Hepatocyte (in vitro differentiated cells): Measurements from ENCODE around the gene FGR. TPM values are rescaled to one million over a fixed set of nuclear protein-coding genes. Genes with fewer than 3 reads are reported as not detected.
A peak's percentile ranks its signal among the peaks of the same experiment; 100 is the strongest.
"Not testable (repeated sequence)": the region's sequence is repeated elsewhere in the genome, so short reads cannot be mapped to it uniquely, and the experiment has no call there.

Experiments used
- DNase-seq: peaks from one replicate; pipeline ENCODE4 v3.0.0-alpha.2; 2016; ENCODE audit warnings: low spot score
- H2AFZ ChIP-seq: fragments of 200-600 bp; sonication (generic); 2 replicates; pipeline ENCODE4 v1.6.0; 2016; ENCODE audit warnings: antibody characterized with exemption, mild to moderate bottlenecking
- H3K27ac ChIP-seq: fragments of 200-600 bp; sonication (generic); 2 replicates; pipeline ENCODE4 v1.5.1; 2016; ENCODE audit warnings: mild to moderate bottlenecking
- H3K27me3 ChIP-seq: fragments of 200-600 bp; sonication (generic); 2 replicates; pipeline ENCODE4 v1.6.1; 2016
- H3K36me3 ChIP-seq: fragments of 200-600 bp; sonication (generic); replicated peaks from 2 replicates; pipeline ENCODE4 v1.5.1; 2016; ENCODE audit warnings: low read depth; ENCODE audit not compliant: insufficient read depth
- H3K4me1 ChIP-seq: fragments of 200-600 bp; sonication (generic); 2 replicates; pipeline ENCODE4 v1.5.1; 2016; ENCODE audit warnings: mild to moderate bottlenecking, moderate library complexity; ENCODE audit not compliant: insufficient read depth
- H3K4me2 ChIP-seq: fragments of 200-600 bp; sonication (generic); 2 replicates; pipeline ENCODE4 v1.6.0; 2016
- H3K4me3 ChIP-seq: fragments of 200-600 bp; sonication (generic); 2 replicates; pipeline ENCODE4 v1.5.1; 2016; ENCODE audit warnings: mild to moderate bottlenecking
- H3K79me2 ChIP-seq: fragments of 200-600 bp; sonication (generic); 2 replicates; pipeline ENCODE4 v1.6.0; 2017; ENCODE audit warnings: mild to moderate bottlenecking
- H3K9me2 ChIP-seq: fragments of 200-600 bp; sonication (generic); replicated peaks from 2 replicates; pipeline ENCODE4 v1.6.0; 2017; ENCODE audit warnings: mild to moderate bottlenecking; ENCODE audit not compliant: insufficient read depth
- H3K9me3 ChIP-seq: fragments of 200-600 bp; sonication (generic); 2 replicates; pipeline ENCODE4 v1.5.1; 2016; ENCODE audit warnings: low read depth, mild to moderate bottlenecking
- H4K20me1 ChIP-seq: fragments of 200-600 bp; sonication (generic); 2 replicates; pipeline ENCODE4 v1.6.0; 2016; ENCODE audit warnings: mild to moderate bottlenecking; ENCODE audit not compliant: insufficient read depth, poor library complexity, severe bottlenecking
- CTCF ChIP-seq: fragments of 200-600 bp; sonication (generic); IDR thresholded peaks from 2 replicates; pipeline ENCODE4 v1.5.1; 2016; ENCODE audit warnings: antibody characterized with exemption, mild to moderate bottlenecking; ENCODE audit not compliant: poor library complexity
- EZH2 ChIP-seq: fragments of 200-600 bp; sonication (generic); IDR thresholded peaks from 2 replicates; pipeline ENCODE4 v1.6.1; 2016; ENCODE audit warnings: antibody characterized with exemption, mild to moderate bottlenecking, borderline replicate concordance
- EZH2phosphoT487 ChIP-seq: fragments of 200-600 bp; sonication (generic); IDR thresholded peaks from one replicate; pipeline ENCODE4 v1.6.1; 2018; ENCODE audit warnings: antibody characterized with exemption, mild to moderate bottlenecking, low read depth, moderate library complexity; ENCODE audit not compliant: unreplicated experiment, severe bottlenecking
- WGBS: methylation state at CpG from one replicate; pipeline ENCODE4 v1.1.6; 2016; ENCODE audit warnings: low lambda C conversion rate; ENCODE audit errors: missing lambda C conversion rate; 5-methylcytosine and 5-hydroxymethylcytosine counted together
- polyA plus RNA-seq: library from polyadenylated mRNA; unstranded; fragments of >200 nt; fragmentation: Nextera tagmentation; extraction: Ambion mirVana; gene quantifications from 2 replicates; pipeline ENCODE4 v1.2.1, GENCODE V29; 2016
- total RNA-seq: library from RNA; depleted of rRNA; stranded (reverse); fragments of >200 nt; gene quantifications from 2 replicates; pipeline ENCODE4 v1.2.3, GENCODE V29; 2014

The FGR gene
- total RNA-seq (0.28 and 0.73 TPM in 2 replicates), polyA plus RNA-seq (0.28 TPM in 1 of 2 replicates, not detected in the other)

DNA sequence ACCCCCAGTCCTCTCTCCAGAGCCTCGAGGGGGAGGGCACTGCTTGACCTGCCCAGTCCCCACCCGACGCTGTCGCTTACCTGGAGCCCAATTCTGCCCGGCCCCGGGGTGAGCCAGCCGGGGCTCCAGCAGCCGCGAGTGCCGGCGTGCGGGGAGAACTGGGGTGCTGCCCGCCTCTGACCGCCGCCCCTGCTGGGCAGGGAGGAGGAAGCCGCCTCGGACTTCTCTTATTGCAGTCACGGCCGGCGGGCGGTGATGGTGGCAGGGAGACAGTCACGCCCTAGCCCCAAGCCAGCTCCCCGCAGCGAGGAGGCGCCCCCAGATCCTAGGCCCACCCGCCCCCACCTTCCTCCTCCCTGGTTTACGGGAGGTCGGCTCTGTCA lies at the start of gene FGR:
FGR (minus strand) TSS at position 201 of the 383 bp plus-strand sequence. CDS start 11,269 bp downstream, outside the sequence.
- Histone ChIP-seq H2AFZ (peak within 1 kb of the TSS; percentile 89), H3K4me2 (peak within 1 kb of the TSS; percentile 91), H3K27me3 (peaks cover 20% of the 10 kb centered on the region), H3K4me1 (no peaks in the 10 kb centered on the region), H3K9me3 (no peaks in the 10 kb centered on the region), H3K36me3 (no peaks in the 10 kb centered on the region), H3K9me2 (no peaks in the 10 kb centered on the region), H3K79me2 (no peaks in the 10 kb centered on the region), H3K4me3 (peak within 1 kb of the TSS; percentile 39), H4K20me1 (no peaks in the 10 kb centered on the region), H3K27ac (no peak within 1 kb of the TSS)
- no peak for TF ChIP-seq CTCF
- TF ChIP-seq EZH2: no peak
- no peak for TF ChIP-seq EZH2phosphoT487
- WGBS: 75% methylated on average over 7 of the region's 28 CpGs
- DNase-seq: no peak

DNA sequence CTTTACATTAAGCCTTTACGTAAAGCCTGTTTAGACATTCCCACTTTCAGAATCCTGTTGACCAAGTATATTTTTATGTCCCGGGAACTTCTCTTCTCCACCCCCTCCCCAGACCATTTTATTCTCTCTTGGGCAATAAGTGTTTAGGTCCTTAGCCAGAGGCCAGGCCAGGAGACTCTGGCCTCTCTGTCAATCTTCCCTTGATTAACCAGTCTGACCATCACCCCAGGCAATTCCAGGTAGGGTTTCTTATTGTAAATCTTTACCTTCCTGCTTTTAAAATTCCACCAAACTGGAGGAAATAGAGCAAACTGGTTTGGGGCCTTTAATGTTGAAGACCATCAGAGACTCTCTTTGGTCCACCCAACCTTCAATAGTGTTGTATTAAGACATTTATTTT lies 49.2 kb upstream of the FGR start:
- Histone ChIP-seq H4K20me1 (no peaks in the 10 kb centered on the region), H3K4me2 (no peak overlapping the region), H3K4me3 (no peak overlapping the region), H3K9me3 (peaks cover 7% of the 10 kb centered on the region), H2AFZ (no peak overlapping the region), H3K27me3 (no peaks in the 10 kb centered on the region), H3K27ac (no peak overlapping the region), H3K4me1 (no peaks in the 10 kb centered on the region), H3K79me2 (no peaks in the 10 kb centered on the region), H3K36me3 (no peaks in the 10 kb centered on the region), H3K9me2 (no peaks in the 10 kb centered on the region)
- TF ChIP-seq EZH2 (no peak), EZH2phosphoT487 (no peak), CTCF (no peak)
- WGBS: 77% methylated on average over 2 of the region's 2 CpGs
- no peak for DNase-seq

GRCh38 chr1:27682351-27682944 lies 47.5 kb upstream of the FGR start:
- Histone ChIP-seq H3K9me3 (peaks cover 7% of the 10 kb centered on the region), H3K27me3 (no peaks in the 10 kb centered on the region), H3K4me1 (no peaks in the 10 kb centered on the region), H3K4me3 (no peak overlapping the region), H3K27ac (peak overlapping the region; percentile 34), H3K4me2 (no peak overlapping the region), H3K9me2 (no peaks in the 10 kb centered on the region), H3K79me2 (no peaks in the 10 kb centered on the region), H3K36me3 (no peaks in the 10 kb centered on the region), H2AFZ (no peak overlapping the region), H4K20me1 (no peaks in the 10 kb centered on the region)
- no peak for DNase-seq
- WGBS: 85% methylated on average over 5 of the region's 5 CpGs
- TF ChIP-seq CTCF (no peak), EZH2phosphoT487 (no peak), EZH2 (no peak)

DNA sequence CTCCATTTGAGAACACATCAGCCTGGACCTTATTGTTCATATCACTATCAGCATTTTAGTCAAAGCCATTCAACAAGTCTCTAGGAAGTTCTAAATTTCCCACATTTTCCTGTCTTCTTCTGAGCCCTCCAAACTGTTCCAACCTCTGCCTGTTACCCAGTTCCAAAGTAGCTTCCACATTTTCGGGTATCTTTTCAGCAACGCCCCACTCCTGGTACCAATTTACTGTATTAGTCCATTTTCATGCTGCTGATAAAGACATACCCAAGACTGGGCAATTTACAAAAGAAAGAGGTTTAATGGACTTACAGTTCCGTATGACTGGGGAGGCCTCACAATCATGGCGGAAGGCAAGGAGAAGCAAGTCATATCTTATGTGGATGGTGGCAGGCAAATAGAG lies 46.6 kb upstream of the FGR start:
- H3K79me2 ChIP-seq, H3K4me2 ChIP-seq, H3K9me2 ChIP-seq, H2AFZ ChIP-seq, H4K20me1 ChIP-seq, H3K4me1 ChIP-seq, H3K27ac ChIP-seq, H3K4me3 ChIP-seq, H3K27me3 ChIP-seq, H3K9me3 ChIP-seq, H3K36me3 ChIP-seq, DNase-seq: not testable (repeated sequence)
- 95% methylated on average over 4 of the region's 4 CpGs for WGBS

DNA sequence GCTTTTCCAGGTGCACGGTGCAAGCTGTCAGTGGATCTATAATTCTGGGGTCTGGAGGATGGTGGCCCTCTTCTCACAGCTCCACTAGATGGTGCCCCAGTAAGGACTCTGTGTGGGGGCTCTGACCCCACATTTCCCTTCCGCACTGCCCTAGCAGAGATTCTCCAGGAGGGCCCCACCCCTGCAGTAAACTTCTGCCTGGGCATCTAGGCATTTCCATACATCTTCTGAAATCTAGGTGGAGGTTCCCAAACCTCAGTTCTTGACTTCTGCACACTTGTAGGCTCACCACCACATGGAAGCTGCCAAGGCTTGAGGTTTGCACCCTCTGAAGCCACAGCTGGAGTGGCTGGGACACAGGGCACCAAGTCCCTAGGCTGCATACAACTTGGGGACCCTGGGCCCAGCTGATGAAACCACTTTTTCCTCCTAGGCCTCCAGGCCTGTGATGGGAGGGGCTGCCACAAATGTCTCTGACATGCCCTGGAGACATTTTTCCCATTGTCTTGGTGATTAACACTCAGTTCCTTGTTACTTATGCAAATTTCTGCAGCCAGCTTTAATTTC lies 45.3 kb upstream of the FGR start:
- not testable (repeated sequence) for H3K27me3 ChIP-seq, H3K4me3 ChIP-seq, H3K27ac ChIP-seq, H3K9me3 ChIP-seq, H3K36me3 ChIP-seq, H3K4me1 ChIP-seq, H3K4me2 ChIP-seq, DNase-seq, H2AFZ ChIP-seq, H3K79me2 ChIP-seq, H4K20me1 ChIP-seq, H3K9me2 ChIP-seq
- WGBS: 94% methylated on average over 2 of the region's 2 CpGs
